ENCODE results near the gene KLC1. TPM values are rescaled to one million over a fixed set of nuclear protein-coding genes. Genes with fewer than 3 reads are reported as not detected.
A peak's percentile ranks its signal among the peaks of the same experiment; 100 is the strongest.

Gene KLC1
- total RNA-seq, 1 donor from 2014 or later = 303 TPM

DNA sequence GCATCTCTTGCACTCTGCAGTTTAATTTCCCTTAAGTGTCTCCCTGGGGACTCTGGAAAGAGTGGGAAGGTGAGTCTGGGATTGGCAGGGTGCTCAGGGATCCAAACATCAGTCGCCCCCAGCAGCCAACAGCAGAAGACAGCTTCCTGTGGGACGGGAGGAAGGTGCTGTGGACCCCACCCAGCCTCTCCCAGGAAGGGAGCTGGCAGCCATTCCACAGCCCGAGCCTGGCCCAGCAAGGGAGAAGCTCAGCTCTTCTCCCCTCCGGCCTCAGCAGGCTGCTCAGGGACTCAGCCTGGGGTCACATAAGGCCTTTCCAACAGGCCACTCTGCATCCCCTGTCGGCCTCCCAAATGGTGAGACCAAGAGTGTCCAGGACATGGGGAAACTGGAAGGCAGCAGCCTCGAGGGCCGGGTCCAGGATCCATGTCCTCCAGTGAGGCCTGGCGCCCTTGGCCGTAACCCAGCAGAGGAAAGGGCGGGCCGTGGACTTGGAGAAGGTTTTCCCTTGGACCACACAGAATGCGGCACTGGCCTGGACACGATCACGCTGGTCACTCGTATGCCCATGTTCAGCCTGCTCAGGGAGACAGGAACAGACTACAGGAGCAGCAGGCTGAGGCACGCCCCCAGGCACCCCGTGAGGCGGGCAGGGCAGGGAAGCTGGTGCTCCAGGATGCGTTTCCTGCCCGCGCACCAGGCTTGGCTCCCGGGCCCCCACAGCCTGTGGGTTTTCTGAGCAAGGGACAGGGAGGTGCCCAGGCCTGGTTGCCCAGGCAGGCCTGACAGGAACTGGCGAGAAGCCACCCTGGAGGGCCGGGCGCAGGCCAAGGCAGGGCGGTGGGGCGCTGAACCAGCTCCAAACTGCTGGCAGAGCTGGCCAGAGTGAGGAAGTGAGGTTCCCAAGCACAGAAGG lies 82.8 kb downstream of the KLC1 start:
- intact Hi-C loops (cut with DNase I) = no loop called here
- ATAC-seq (no peak), DNase-seq (ENCODE audit: low spot score) (no peak)

DNA sequence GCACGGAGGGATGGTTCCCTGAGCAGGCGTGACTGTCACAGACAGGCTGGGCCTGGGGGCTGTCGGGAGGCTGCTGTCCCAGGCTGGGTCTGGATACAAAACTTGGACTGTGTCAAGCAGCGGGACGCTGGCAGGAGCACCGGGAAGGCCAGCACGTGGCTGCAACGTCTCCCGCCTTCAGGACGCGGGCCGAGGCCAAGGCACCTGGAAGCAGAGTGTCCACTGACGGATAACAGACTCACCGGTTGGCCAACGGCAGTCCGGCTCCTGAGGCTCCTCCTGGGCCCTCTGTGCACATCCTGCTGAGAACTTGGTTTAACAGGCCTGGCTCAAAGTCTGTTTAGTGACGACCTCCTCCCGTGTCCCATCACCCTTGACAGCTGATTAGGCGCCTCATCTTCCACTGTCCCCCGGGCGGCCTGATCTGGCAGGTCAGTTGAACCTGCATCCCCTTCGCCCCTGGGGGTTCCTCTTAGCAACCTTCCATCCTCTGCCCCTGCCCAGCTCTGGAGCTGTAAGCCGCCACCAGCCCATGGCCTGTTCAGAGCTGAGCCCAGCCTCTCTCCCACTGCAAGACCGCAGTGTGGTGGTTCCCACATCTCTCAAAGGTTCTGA lies 83.7 kb downstream of the KLC1 start:
- intact Hi-C loops (cut with DNase I) = no loop called here
- ATAC-seq (no peak), DNase-seq (ENCODE audit: low spot score) (no peak)

DNA sequence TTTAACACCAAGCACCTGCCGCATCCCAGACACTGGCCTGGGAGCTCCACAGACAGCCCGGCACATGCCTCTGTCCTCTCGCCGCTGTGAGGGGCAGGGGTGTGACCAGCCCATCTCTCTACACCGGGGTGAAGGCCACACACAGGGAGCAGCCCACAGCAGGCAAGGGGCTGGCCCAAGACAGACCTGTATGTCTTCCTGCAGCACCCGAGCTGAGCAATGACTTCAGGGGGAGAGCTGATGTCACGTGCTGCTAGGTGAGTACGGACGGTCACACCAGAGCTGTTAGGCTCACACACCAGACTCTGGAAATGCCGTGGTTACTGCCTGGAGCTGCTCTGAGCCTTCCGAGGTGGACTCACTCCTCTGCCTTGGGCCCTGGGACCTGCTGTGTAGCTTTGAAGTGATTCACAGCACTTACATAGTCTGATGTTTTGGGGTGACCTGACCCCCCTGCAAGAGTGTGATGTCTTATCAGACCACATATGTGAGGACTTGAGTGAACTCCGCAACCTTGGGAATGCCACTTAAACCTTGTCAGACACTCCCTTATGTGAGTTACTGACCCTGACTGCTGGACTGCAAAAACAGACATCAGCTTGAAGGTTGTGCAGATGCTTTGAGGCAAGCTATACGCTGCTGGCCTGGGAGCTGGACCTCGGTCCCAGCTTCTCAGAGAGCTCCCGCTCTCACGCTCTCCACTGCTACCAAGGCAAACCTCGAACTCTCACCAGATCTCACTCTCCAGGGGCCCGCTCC lies 84.5 kb downstream of the KLC1 start:
- ATAC-seq = no peak
- DNase-seq (ENCODE audit: low spot score) = no peak
- intact Hi-C loops (cut with DNase I) = no loop called here

DNA sequence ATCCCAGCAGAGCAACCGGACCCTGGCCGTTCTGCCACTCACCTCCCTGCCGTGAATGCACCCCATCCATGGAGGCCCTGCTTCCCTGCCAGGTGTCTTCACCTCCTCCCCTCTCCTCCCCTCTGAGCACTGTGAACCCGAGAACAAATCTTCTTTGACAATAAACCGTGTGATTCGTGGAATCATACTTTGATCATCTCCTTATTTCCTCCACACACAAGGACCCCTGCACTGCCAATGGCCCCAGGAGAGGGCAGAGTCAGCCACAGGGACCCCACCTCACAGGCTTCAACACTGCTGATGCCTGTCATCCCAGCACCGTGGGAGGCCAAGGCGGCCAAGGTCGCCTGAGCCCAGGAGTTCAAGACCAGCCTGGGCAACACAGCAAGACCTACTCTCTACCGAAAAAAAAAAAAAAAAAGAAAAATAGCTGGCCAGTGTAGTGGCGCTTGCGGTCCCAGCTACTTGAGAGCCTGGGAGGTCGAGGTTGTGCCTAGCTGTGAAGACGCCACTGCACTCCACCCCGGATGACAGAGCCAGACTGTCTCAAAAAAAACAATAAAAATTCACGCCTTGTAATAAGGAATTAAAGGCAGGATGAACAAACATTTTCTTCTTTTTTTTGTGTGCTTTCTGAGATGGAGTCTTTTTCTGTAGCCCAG lies 85.2 kb downstream of the KLC1 start:
- intact Hi-C loops (cut with DNase I) = no loop called here
- ATAC-seq (no peak), DNase-seq (ENCODE audit: low spot score) (no peak)

DNA sequence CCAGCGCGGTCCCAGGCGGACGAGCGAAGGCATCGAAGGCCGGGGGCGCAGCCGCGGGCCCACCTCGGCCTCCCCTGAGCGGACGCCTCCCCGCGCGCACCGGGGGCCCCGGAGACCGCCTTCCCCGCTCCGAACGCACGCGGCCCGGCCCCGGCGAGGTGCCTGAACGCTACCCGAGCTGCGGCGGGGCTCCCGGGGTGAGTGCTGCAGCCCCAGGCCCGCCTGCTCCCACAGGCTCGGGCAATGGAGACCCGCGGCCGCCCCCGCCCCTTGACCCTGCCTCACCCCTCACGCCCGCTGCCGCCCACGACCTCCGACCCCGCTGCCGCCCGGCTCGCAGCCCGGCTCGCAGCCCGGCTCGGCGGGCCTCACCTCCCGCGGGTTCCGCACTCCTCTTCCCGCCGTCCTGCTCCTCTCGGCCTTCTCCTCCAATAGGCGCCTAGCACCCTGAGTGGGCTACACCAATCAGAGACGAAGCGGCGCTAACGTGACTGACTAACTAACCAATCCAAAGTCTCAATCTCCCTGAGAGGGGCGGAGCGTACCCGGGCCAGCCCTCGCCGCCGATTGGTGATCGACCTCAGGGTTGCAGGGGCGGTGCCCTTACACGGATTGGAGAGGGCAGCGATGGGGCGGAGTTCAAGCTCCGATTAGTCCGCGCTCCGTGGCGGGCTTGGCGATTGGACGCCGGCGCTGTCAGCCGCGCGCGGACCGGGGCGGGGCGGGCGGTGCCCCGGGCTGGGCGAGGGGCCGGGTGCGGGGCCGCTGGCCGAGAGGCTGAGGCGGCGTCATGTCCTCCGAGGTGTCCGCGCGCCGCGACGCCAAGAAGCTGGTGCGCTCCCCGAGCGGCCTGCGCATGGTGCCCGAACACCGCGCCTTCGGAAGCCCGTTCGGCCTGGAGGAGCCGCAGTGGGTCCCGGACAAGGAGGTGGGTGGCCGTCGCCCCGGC lies 86.3 kb downstream of the KLC1 start, which contains the start of the genes XRCC3 and ZFYVE21:
Gene XRCC3, minus strand, starts transcription at position 400 of the 949 bp plus-strand sequence. CDS start 4,364 bp downstream, outside the sequence.
Gene ZFYVE21, plus strand, starts transcription at position 759 of the 949 bp plus-strand sequence. Its CDS starts 32 bp downstream, at position 791.
- intact Hi-C loops (cut with DNase I) = no loop called here
- DNase-seq (ENCODE audit: low spot score) (peak; percentile 100), ATAC-seq (peak; percentile 99)

DNA sequence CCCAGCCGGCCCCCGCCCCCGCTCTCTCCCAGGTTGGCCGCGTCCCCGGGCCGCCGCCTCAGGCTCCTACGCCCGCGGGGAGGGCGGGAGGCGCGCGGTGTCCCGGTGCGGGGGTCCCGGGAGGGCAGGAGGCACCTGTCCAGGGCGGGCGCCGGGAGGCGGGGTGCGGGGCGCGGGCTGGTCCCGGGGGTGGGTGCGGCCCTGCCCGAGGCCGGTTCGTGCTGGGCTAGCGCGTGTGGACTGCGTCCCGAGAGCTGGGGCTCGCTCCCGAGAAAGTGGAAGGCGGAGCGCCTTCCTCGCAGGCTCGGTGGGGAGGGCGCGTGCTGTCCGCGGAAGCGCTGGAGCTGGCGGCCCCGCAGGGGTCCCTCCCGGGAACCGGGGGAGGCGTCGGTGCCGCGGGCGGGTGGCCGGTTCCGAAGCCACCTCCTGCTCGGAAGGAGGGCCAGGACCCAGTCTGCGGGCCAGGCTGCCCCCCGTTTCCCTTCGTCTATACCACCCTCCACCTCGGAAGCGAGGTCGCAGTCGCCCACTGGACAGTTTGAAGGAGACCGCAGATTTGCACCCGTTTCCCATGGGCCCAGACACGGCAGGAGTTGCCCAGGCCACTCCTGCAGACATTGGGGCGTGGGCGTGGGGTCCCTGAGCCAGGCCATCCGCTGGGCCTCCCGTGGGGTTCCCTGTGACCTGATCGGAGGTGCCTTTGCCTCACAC lies 87.2 kb downstream of the KLC1 start:
- DNase-seq (ENCODE audit: low spot score) = peak; percentile 76
- intact Hi-C loops (cut with DNase I) = no loop called here
- no peak for ATAC-seq

DNA sequence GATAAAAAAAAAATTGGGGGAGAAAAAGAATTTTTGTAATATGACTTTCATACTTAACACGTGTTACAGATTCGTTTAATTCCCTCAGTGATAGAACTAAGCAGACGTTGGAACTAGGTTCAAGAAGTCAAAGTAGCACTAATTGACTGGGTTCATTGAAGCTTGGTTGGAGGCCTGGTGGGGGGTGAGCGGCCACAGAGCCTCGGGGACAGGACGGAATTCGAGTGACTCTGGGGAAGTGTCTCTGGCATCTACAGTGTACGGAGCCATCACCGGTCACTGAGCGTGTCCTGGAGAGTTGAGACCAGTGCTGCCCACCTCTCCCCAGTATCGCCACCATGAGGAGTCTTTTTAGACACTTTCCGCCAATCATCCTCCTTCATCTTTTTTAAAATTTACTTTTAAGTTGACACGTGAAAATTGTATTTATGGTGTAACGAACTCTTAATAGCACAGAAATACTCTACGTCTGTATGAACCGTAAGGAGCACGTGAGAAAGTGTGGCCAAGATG lies 87.9 kb downstream of the KLC1 start:
- DNase-seq (ENCODE audit: low spot score) = no peak
- intact Hi-C loops (cut with DNase I) = loop anchor here (1.0 kb wide), 1 partner anchor 9 kb away; no protein-coding TSS in a partner anchor
- ATAC-seq = no peak

DNA sequence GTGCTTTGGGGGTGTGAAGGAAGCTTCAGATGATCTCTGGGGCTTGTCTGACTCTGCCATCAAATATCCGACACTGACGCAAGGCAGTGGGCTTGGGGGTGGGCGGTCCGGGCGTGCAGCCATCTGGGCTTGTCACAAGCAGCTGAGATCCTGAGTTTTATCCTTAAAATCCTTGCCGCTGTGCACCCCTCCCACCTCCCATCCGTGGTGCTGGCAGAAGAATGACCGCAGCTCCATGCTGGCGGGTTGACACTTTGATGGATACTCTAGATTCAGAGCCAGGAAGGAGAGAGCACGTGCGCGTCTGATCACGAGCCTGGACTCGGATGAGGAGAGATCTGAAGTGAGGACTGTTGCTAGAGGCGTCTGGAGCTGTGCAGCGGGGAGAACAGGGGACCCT lies 89.6 kb downstream of the KLC1 start:
- intact Hi-C loops (cut with DNase I) = no loop called here
- ATAC-seq (no peak), DNase-seq (ENCODE audit: low spot score) (no peak)

DNA sequence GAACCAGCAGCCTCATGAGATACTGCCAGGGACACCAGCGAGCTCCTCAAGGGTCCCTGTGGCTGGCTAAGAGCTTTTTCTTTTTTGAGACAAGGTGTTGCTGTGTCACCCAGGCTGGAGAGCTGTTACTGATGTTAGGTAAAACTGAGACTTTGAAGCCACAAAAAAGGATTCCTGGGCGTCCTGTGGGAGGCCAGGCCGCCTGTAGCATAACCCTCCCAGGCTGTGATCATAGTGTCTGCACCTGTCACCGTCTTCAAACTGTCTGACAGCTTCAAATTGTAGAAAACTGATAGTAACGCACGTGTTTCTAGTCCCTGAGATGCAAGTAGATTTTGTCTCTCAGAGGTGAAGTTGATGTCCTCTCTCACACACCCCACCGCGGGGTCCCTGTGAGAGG lies 90.7 kb downstream of the KLC1 start:
- DNase-seq (ENCODE audit: low spot score) (no peak), ATAC-seq (no peak)
- intact Hi-C loops (cut with DNase I) = no loop called here

DNA sequence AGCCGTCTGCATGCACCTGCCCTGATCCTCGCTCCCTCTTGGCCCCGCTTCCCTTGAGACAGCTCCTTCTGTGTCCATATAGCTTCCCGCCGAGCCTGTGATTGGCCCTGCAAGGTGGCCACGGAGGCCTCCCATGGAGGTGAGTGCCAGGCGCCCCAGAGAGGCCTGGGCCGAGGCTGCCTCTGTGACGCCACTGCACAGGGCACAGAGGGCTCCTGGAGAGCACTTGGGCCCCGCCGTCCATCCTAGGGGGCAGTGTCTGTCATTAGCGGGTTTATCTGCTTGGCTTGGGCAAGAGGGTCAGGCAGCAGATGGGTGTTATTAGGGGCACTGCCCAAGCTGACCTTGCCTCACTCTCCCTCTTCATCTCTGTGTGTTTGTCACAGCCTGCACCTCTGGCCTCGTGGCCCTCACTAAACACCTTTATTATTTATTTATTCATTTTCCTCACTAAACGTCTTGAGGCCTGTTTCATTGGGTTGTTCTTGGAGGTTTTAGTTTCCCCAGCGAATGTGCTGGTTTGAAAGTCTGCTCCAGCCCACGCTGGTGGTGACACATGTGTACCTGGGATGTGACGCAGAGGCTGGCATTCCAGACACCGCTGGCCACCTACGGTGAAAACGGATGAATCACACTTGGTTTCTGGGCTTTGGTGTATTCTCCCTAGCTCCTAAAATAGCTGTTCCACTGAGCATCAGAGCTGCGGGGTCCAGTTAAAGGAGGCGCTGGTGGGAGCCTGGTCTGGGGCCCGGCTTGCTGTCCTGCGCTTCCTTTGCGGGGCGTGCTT lies 92.5 kb downstream of the KLC1 start:
- DNase-seq (ENCODE audit: low spot score) = no peak
- ATAC-seq = no peak
- intact Hi-C loops (cut with DNase I) = no loop called here

DNA sequence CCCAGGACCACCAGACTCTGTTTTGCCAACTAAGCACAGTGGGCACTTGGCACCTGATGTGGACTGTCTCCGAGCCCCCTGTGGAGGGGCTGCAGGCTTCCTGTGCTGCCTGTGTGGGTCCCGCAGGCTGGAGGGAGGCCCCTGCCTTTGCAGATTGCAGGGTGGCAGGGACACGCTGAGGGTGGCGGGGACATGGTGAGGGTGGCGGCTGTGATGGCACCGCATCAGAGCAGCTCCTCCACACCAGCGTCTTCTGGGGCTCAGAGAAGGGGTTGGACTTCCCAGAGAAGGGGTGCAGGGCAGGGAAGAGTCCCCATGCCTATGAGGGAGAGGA lies 94.7 kb downstream of the KLC1 start:
- ATAC-seq (no peak), DNase-seq (ENCODE audit: low spot score) (no peak)
- intact Hi-C loops (cut with DNase I) = no loop called here

DNA sequence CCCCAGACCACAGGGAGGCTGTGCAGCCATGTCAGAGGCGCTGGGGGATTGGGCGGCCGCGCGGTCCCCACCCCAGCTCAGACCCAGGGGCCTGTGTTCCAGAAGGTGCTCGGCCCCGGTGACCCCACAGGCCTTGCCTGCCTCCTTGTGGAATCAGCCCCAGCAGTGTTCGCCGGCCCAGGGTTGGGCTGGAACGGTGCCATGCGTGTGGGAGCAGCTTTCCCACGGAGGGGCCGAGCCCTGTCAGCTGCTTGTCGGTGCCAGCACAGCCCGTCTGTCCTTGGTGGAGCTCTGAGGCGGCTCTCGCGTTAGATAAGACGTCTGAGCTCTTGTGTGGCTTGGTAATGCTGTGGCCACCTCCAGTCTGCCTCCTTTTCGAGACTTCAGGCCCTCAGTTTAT lies 95.1 kb downstream of the KLC1 start:
- intact Hi-C loops (cut with DNase I) = no loop called here
- ATAC-seq (peak; percentile 79), DNase-seq (ENCODE audit: low spot score) (peak; percentile 86)

DNA sequence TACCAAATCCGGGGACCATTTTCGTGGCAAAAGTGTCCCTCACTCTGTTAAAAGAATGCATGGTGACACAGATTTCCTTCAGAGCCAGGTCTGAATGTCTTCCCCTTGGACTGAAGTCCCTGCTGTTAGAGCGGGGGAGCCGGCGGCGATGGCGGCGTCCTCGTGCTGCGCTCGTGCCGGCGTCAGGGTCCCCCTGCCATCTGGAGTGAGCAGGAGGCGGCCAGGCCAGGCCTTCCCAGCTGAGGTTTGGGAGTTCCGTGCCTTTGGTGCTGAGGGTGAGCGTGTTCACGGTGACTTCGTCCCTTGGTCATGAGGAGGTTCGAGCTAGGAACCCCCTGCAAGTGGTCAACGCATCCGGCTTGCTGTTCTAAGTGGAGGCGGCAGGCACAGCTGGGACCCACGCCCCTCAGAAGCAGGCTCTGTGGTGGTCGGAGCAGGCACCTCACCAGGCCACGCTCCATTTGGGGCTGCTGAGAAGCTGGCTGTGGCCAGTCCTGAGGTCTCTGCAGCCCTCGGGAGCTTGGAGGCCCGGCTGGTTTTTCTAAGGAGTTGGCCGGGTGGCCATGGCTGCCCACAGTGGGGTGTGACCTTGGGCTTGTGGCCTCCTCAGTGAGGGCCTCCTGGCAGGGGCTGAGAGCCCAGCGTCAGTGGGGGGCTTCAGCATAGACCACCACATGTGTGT lies 96.1 kb downstream of the KLC1 start:
- DNase-seq (ENCODE audit: low spot score) (no peak), ATAC-seq (no peak)
- intact Hi-C loops (cut with DNase I) = no loop called here

DNA sequence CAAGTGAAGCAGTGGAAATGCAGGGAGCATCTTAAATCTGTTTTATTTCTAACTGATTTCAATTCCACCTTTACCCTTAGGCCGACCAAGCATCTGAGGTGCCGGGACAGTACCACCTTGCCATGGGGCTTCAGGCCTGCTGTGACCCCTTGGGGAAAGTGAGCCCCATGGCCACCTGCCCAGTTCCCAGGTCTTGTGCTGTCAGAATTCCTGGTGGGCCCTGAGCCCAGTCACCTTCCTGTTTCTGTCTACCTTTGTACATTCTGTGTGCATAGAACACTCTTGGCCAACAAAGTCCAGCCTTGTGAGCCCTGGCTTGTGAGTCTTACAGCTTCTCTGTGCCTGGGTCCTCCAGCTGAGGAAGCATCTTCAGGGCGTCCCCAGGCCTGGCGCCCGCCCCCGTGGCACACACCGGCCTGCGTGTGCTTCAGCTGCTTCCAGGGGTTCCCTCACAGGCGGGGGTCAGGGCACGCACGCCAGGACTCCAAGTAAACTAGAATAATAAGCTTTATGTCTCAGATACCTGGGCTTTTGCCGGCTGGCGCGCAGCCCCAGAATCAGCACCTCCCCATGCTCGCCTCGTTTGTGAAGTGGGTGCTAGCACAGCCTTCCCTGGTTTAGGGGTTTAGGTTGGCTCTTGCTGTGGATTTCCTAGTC lies 96.9 kb downstream of the KLC1 start:
- ATAC-seq = no peak
- intact Hi-C loops (cut with DNase I) = loop anchor here (1.0 kb wide), 1 partner anchor 9 kb away; no protein-coding TSS in a partner anchor
- DNase-seq (ENCODE audit: low spot score) = no peak

DNA sequence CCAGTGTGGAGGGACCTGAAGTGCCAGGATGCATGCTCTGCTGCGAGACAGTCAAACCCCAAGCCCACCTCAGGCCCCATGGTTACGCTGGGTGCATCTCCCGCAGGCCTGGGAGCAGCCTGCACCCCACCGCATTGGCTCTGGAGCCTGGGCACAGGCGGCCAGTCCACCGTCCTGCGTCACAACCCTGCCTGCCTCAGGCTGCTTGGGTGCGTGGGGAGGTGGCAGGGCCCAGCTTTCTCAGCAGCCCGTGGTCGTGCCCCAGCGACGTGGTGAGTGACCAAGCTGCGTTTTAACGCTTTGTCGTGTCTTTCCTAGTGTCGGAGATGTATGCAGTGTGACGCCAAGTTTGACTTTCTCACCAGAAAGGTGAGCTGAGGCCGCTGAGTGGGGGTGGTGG lies 97.5 kb downstream of the KLC1 start:
- ATAC-seq (no peak), DNase-seq (ENCODE audit: low spot score) (no peak)
- intact Hi-C loops (cut with DNase I) = loop anchor here (1.0 kb wide), 1 partner anchor 9 kb away; no protein-coding TSS in a partner anchor

Data from sciatic nerve (tissue), 2 donors.